IPS-18c (cell line): Measurements from ENCODE around the gene CACNA1I.

Experiments
- H3K4me3 ChIP-seq: 2 replicates; pipeline ENCODE4 v1.7.0; 2013; ENCODE audit warnings: low read depth, mild to moderate bottlenecking, low read length, moderate library complexity; ENCODE audit not compliant: insufficient read depth
- H3K9me3 ChIP-seq: one replicate; pipeline ENCODE4 v1.6.1; 2013; ENCODE audit warnings: mild to moderate bottlenecking, low read length, moderate library complexity; ENCODE audit not compliant: control insufficient read depth, insufficient read depth

Gene CACNA1I

GRCh38 chr22:39625569-39626537, 55.3 kb downstream of the CACNA1I start:
- no peak overlapping the region for H3K4me3 ChIP-seq
- no peaks in the 10 kb centered on the region for H3K9me3 ChIP-seq

GRCh38 chr22:39627208-39627607, 56.7 kb downstream of the CACNA1I start:
- Histone ChIP-seq H3K9me3 (no peaks in the 10 kb centered on the region), H3K4me3 (no peak overlapping the region)

GRCh38 chr22:39627865-39628562, 57.5 kb downstream of the CACNA1I start:
- no peak overlapping the region for H3K4me3 ChIP-seq
- H3K9me3 ChIP-seq, result no peaks in the 10 kb centered on the region

- no peak overlapping the region for H3K4me3 ChIP-seq
- no peaks in the 10 kb centered on the region for H3K9me3 ChIP-seq
Measured at GRCh38 chr22:39628563-39629080, 58.1 kb downstream of the CACNA1I start.

GRCh38 chr22:39629851-39630250, 59.3 kb downstream of the CACNA1I start:
- Histone ChIP-seq H3K4me3 (no peak overlapping the region), H3K9me3 (no peaks in the 10 kb centered on the region)

- H3K9me3 ChIP-seq, result no peaks in the 10 kb centered on the region
Measured at GRCh38 chr22:39630721-39631120, 60.2 kb downstream of the CACNA1I start.

GRCh38 chr22:39631381-39632286, 61.1 kb downstream of the CACNA1I start:
- H3K9me3 ChIP-seq, result no peaks in the 10 kb centered on the region
- H3K4me3 ChIP-seq, result no peak overlapping the region; the same call in 1 of the 2 replicates

More at GRCh38 chr22:39630721-39631120, 60.2 kb downstream of the CACNA1I start:
- no peak overlapping the region for H3K4me3 ChIP-seq

- Histone ChIP-seq H3K9me3 (no peaks in the 10 kb centered on the region), H3K4me3 (no peak overlapping the region)
Measured at GRCh38 chr22:39634530-39635405, 64.2 kb downstream of the CACNA1I start.

GRCh38 chr22:39635719-39636118, 65.2 kb downstream of the CACNA1I start:
- H3K4me3 ChIP-seq, result no peak overlapping the region
- H3K9me3 ChIP-seq, result no peaks in the 10 kb centered on the region

- H3K4me3 ChIP-seq, result no peak overlapping the region
- H3K9me3 ChIP-seq, result no peaks in the 10 kb centered on the region
Measured at GRCh38 chr22:39638958-39639357, 68.4 kb downstream of the CACNA1I start.

GRCh38 chr22:39641660-39642310, 71.2 kb downstream of the CACNA1I start:
- Histone ChIP-seq H3K4me3 (no peak overlapping the region), H3K9me3 (no peaks in the 10 kb centered on the region)

GRCh38 chr22:39643311-39644083, 72.9 kb downstream of the CACNA1I start:
- H3K4me3 ChIP-seq, result no peak overlapping the region
- H3K9me3 ChIP-seq, result no peaks in the 10 kb centered on the region

GRCh38 chr22:39645532-39645931, 75.0 kb downstream of the CACNA1I start:
- Histone ChIP-seq H3K9me3 (no peaks in the 10 kb centered on the region), H3K4me3 (no peak overlapping the region)

- Histone ChIP-seq H3K9me3 (peaks cover 2% of the 10 kb centered on the region), H3K4me3 (no peak overlapping the region)
Measured at GRCh38 chr22:39646398-39647063, 76.0 kb downstream of the CACNA1I start.
